GM12878 (cell line): ENCODE results near the gene SRPK2. TPM values are rescaled to one million over a fixed set of nuclear protein-coding genes. Genes with fewer than 3 reads are reported as not detected.

Experiments
- BCL11A ChIP-seq: IDR thresholded peaks from 2 replicates; pipeline ENCODE4 v1.6.1; 2011; ENCODE audit warnings: low read depth, low read length
- ETV6 ChIP-seq, 2 experiments: fragments of 450-650 bp in 1 of 2; IDR thresholded peaks in 1 of 2; conservative IDR thresholded peaks in 1 of 2; 2 replicates each; pipeline ENCODE4 v1.6.1; 2014; ENCODE audit warnings: antibody characterized with exemption in 1 of 2, borderline replicate concordance in 1 of 2, low read depth in 1 of 2, mild to moderate bottlenecking in 1 of 2, moderate library complexity in 1 of 2
- IRF5 ChIP-seq: fragments of 450-650 bp; IDR thresholded peaks from 2 replicates; pipeline ENCODE4 v1.6.1; 2017; ENCODE audit warnings: borderline replicate concordance
- MAX ChIP-seq: IDR thresholded peaks from 2 replicates; pipeline ENCODE4 v1.6.1; 2012; ENCODE audit warnings: low read depth, low read length, improper control_type of control experiment
- NBN ChIP-seq: fragments of 450-650 bp; IDR thresholded peaks from 2 replicates; pipeline ENCODE4 v1.6.1; 2016
- NFXL1 ChIP-seq: fragments of 450-650 bp; IDR thresholded peaks from 2 replicates; pipeline ENCODE4 v1.6.1; 2017; ENCODE audit warnings: antibody characterized with exemption, mild to moderate bottlenecking, borderline replicate concordance
- PAX8 ChIP-seq: fragments of 450-650 bp; IDR thresholded peaks from 2 replicates; pipeline ENCODE4 v1.6.1; 2017; ENCODE audit warnings: mild to moderate bottlenecking, moderate library complexity
- PML ChIP-seq: IDR thresholded peaks from 2 replicates; pipeline ENCODE4 v1.6.1; 2012; ENCODE audit warnings: low read length, inconsistent platforms
- RELA ChIP-seq: fragments of 450-650 bp; IDR thresholded peaks from 2 replicates; pipeline ENCODE4 v1.8.0; 2014; ENCODE audit warnings: borderline replicate concordance; ENCODE audit not compliant: partially characterized antibody
- SIN3A ChIP-seq: IDR thresholded peaks from 2 replicates; pipeline ENCODE4 v1.6.1; 2012; ENCODE audit warnings: low read depth, low read length, improper control_type of control experiment
- SP1 ChIP-seq: IDR thresholded peaks from one replicate; pipeline ENCODE4 v1.6.1; 2011; ENCODE audit warnings: low read depth, low read length
- SRF ChIP-seq, 2 experiments: IDR thresholded peaks; 2 replicates each; pipeline ENCODE4 v1.6.1; 2011; ENCODE audit warnings: low read depth in 2 of 2, low read length in 2 of 2, mild to moderate bottlenecking in 1 of 2, moderate library complexity in 1 of 2
- ZBTB40 ChIP-seq: fragments of 450-650 bp; IDR thresholded peaks from 2 replicates; pipeline ENCODE4 v1.6.1; 2016; ENCODE audit warnings: mild to moderate bottlenecking, moderate library complexity, borderline replicate concordance
- polyA plus RNA-seq, 11 experiments: library from polyadenylated mRNA; depleted of rRNA in 4 of 11; unstranded in 6 of 11; stranded (reverse) in 5 of 11; fragments of >200 nt; fragmentation: Nextera tagmentation in 4 of 11; fragmentation: Illumina TruSeq in 1 of 11; extraction: Ambion mirVana in 4 of 11; extraction: Trizol in 1 of 11; gene quantifications; 1 replicate in 1 of 11; 2 replicates in 10 of 11; pipeline versions ENCODE4 v1.2.1 to v1.2.3, GENCODE V29; 2011 to 2016; ENCODE audit warnings: inconsistent platforms in 2 of 11, missing spikeins in 2 of 11, low read depth in 1 of 11
- total RNA-seq, 4 experiments: library from RNA; depleted of rRNA in 3 of 4; stranded (reverse); fragments of >200 nt in 3 of 4; fragmentation: Illumina TruSeq in 1 of 4; extraction: Trizol in 1 of 4; gene quantifications; 2 replicates each; pipeline versions ENCODE4 v1.2.1 to v1.2.3, GENCODE V29; 2013 to 2021

Gene SRPK2
- total and polyA plus RNA-seq, 10 of the 15 experiments (the other 5 are each of a cell fraction or from before 2014, with no cell fraction given): 13.2 to 32.8 (median 24.5) TPM

- TF ChIP-seq ZBTB40 (no peak; the same call in 1 of the 2 replicates), SP1 (no peak), BCL11A (peak; percentile 30; the same call in 1 of the 2 replicates), NFXL1 (no peak), ETV6 (conservative IDR thresholded peaks at IDR 0.05 in 1 of 2, IDR thresholded peaks at IDR 0.05 in 1 of 2; ENCODE audit: borderline replicate concordance in 1 of 2, low read depth in 1 of 2) (no peak), PAX8 (no peak), IRF5 (no peak), NBN (no peak), RELA (no peak), SRF (IDR thresholded peaks at IDR 0.05; ENCODE audit: low read depth in 2 of 2, low read length in 2 of 2) (no peak), MAX (no peak), PML (no peak), SIN3A (no peak)
These were observed 109.6 kb downstream of the SRPK2 start (continued) for GRCh38 chr7:105278973-105279687.
